ENCODE data around the gene SH2D4B. TPM values are rescaled to one million over a fixed set of nuclear protein-coding genes. Genes with fewer than 3 reads are reported as not detected.

Gene SH2D4B
- total RNA-seq, 2 experiments from 2014 or later, result 0.03 TPM; not detected in 1

- H3K9me3 ChIP-seq (ENCODE audit: low read length), result no peaks in the 10 kb centered on the region
- no peak overlapping the region for H3K27ac ChIP-seq (ENCODE audit: low read depth, low read length, poor library complexity, severe bottlenecking)
- H3K79me2 ChIP-seq (ENCODE audit: insufficient read depth, low read depth, low read length), result peaks cover 28% of the 10 kb centered on the region
- no peak for TF ChIP-seq EZH2phosphoT487 (IDR thresholded peaks at IDR 0.05; ENCODE audit: borderline replicate concordance, low read depth, low read length)
- no peak for TF ChIP-seq CTCF (conservative IDR thresholded peaks at IDR 0.05; ENCODE audit: low read length)
- H3K36me3 ChIP-seq (ENCODE audit: insufficient read depth, low read length), result peaks cover 61% of the 10 kb centered on the region
- ChIA-PET POLR2A (interaction anchor here (2.0 kb wide), 1 partner anchor 16 kb away, joined by 7 read pairs; no protein-coding TSS in a partner anchor), CTCF (ENCODE audit: unreplicated experiment) (no interaction called here)
- BruUV-seq (replicated peaks), result no TSS peak
- no peak overlapping the region for H3K4me3 ChIP-seq (ENCODE audit: low read depth, low read length, poor library complexity, severe bottlenecking)
- H3K4me1 ChIP-seq (ENCODE audit: insufficient read depth, low read length, poor library complexity, severe bottlenecking), result peaks cover 32% of the 10 kb centered on the region
- H3K9me2 ChIP-seq (ENCODE audit: insufficient read depth, low read length), result no peaks in the 10 kb centered on the region
- H3K4me2 ChIP-seq (ENCODE audit: low read length), result no peak overlapping the region
- intact Hi-C loops (cut with micrococcal nuclease; ENCODE audit: unreplicated experiment), result no loop called here
- no peak overlapping the region for H2AFZ ChIP-seq (ENCODE audit: low read length)
- DNase-seq (ENCODE audit: low spot score), result no peak
- no peaks in the 10 kb centered on the region for H4K20me1 ChIP-seq (ENCODE audit: insufficient read depth, low read length)
These were observed 48.2 kb upstream of the SH2D4B start for GRCh38 chr10:80489371-80490112.

GRCh38 chr10:80491251-80492102, 46.2 kb upstream of the SH2D4B start:
- Histone ChIP-seq H3K9me3 (ENCODE audit: low read length) (peaks cover 5% of the 10 kb centered on the region), H3K27ac (ENCODE audit: low read depth, low read length, poor library complexity, severe bottlenecking) (no peak overlapping the region), H3K4me2 (ENCODE audit: low read length) (no peak overlapping the region), H2AFZ (ENCODE audit: low read length) (no peak overlapping the region), H3K79me2 (ENCODE audit: insufficient read depth, low read depth, low read length) (peaks cover 31% of the 10 kb centered on the region), H4K20me1 (ENCODE audit: insufficient read depth, low read length) (no peaks in the 10 kb centered on the region), H3K4me3 (ENCODE audit: low read depth, low read length, poor library complexity, severe bottlenecking) (no peak overlapping the region), H3K9me2 (ENCODE audit: insufficient read depth, low read length) (no peaks in the 10 kb centered on the region), H3K36me3 (ENCODE audit: insufficient read depth, low read length) (peaks cover 79% of the 10 kb centered on the region), H3K4me1 (ENCODE audit: insufficient read depth, low read length, poor library complexity, severe bottlenecking) (peaks cover 33% of the 10 kb centered on the region)
- TF ChIP-seq CTCF (conservative IDR thresholded peaks at IDR 0.05; ENCODE audit: low read length) (no peak), EZH2phosphoT487 (IDR thresholded peaks at IDR 0.05; ENCODE audit: borderline replicate concordance, low read depth, low read length) (no peak)
- ChIA-PET CTCF (ENCODE audit: unreplicated experiment) (interaction anchor here (1.0 kb wide), 1 partner anchor 45 kb away, joined by 3 read pairs; no protein-coding TSS in a partner anchor), POLR2A (interaction anchor here (0.8 to 2.7 kb wide), 4 partner anchors 19 to 71 kb away, joined by 3 to 16 read pairs (median 3); no protein-coding TSS in a partner anchor)
- DNase-seq (ENCODE audit: low spot score), result no peak
- intact Hi-C loops (cut with micrococcal nuclease; ENCODE audit: unreplicated experiment), result no loop called here
- BruUV-seq (replicated peaks), result no TSS peak

All from OCI-LY7 (cell line).